KBM-7 (cell line): ENCODE results near the gene FRAT2.

Experiments used
- DNase-seq: peaks from one replicate; pipeline ENCODE4 v3.0.0-alpha.2; 2015
- in situ Hi-C: fragments of 300-500 bp; cut with MboI; formaldehyde crosslinking; loops from 2 replicates; pipeline ENCODE4 v1.14.3; 2020; ENCODE audit warnings: low sequenced_read_pairs, low pct_unique_long_range_greater_than_20kb, mixed read lengths

Gene FRAT2

GRCh38 chr10:97334370-97335175 lies at the start of gene FRAT2:
Gene FRAT2, minus strand, starts transcription at chr10:97334729. Its CDS starts 157 bp downstream, at chr10:97334572.
- peak; percentile 90 for DNase-seq
- in situ Hi-C loops, result no loop called here

GRCh38 chr10:97384156-97384555 lies 49.6 kb upstream of the FRAT2 start:
- DNase-seq, result no peak
- in situ Hi-C loops, result no loop called here

- no peak for DNase-seq
- in situ Hi-C loops, result no loop called here
These were observed 48.6 kb upstream of the FRAT2 start for GRCh38 chr10:97383159-97383558.

GRCh38 chr10:97381626-97382025 lies 47.1 kb upstream of the FRAT2 start:
- in situ Hi-C loops, result no loop called here

GRCh38 chr10:97380516-97380915 lies 46.0 kb upstream of the FRAT2 start:
- DNase-seq, result no peak
- in situ Hi-C loops, result no loop called here

More at GRCh38 chr10:97381626-97382025, 47.1 kb upstream of the FRAT2 start:
- DNase-seq, result no peak

- in situ Hi-C loops, result no loop called here
- no peak for DNase-seq
These were observed 44.7 kb upstream of the FRAT2 start for GRCh38 chr10:97378933-97379921.

- DNase-seq, result no peak
- in situ Hi-C loops, result no loop called here
These were observed 41.9 kb upstream of the FRAT2 start for GRCh38 chr10:97376413-97376812.

GRCh38 chr10:97373456-97373855 lies 38.9 kb upstream of the FRAT2 start:
- in situ Hi-C loops, result no loop called here
- no peak for DNase-seq

GRCh38 chr10:97372233-97372875 lies 37.8 kb upstream of the FRAT2 start:
- DNase-seq, result no peak
- in situ Hi-C loops, result no loop called here

GRCh38 chr10:97371696-97372095 lies 37.2 kb upstream of the FRAT2 start:
- no peak for DNase-seq
- in situ Hi-C loops, result no loop called here

- in situ Hi-C loops, result no loop called here
- no peak for DNase-seq
These were observed 32.7 kb upstream of the FRAT2 start for GRCh38 chr10:97367126-97367649.

GRCh38 chr10:97366572-97366971 lies 32.0 kb upstream of the FRAT2 start:
- in situ Hi-C loops, result no loop called here
- DNase-seq, result no peak

- in situ Hi-C loops, result no loop called here
- peak; percentile 95 for DNase-seq
These were observed 31.3 kb upstream of the FRAT2 start for GRCh38 chr10:97365761-97366351.

GRCh38 chr10:97363071-97363470 lies 28.5 kb upstream of the FRAT2 start:
- no peak for DNase-seq

GRCh38 chr10:97362310-97363033 lies 27.9 kb upstream of the FRAT2 start:
- no peak for DNase-seq
- in situ Hi-C loops, result no loop called here

More at GRCh38 chr10:97363071-97363470, 28.5 kb upstream of the FRAT2 start:
- in situ Hi-C loops, result no loop called here

GRCh38 chr10:97361537-97361901 lies 27.0 kb upstream of the FRAT2 start:
- in situ Hi-C loops, result no loop called here
- no peak for DNase-seq

GRCh38 chr10:97360705-97361536 lies 26.4 kb upstream of the FRAT2 start:
- in situ Hi-C loops, result no loop called here

More at GRCh38 chr10:97360705-97361536, 26.4 kb upstream of the FRAT2 start:
- DNase-seq, result no peak
